ENCODE results near the gene SRRM2.

The SRRM2 gene

DNA sequence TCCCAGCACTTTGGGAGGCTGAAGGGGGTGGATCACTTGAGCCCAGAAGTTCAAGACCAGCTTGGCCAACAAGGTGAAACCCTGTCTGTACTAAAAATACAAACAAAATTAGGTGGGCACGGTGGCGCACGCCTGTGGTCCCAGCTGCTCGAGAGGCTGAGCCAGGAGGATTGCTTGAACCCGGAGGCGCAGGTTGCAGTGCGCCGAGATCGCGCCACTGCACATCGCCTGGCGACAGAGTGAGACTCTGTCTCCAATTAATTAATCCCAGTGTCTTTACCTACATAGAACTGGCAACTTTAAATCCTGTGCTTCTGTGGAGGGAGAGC is 26.2 kb downstream of the SRRM2 start:
- no peak for DNase-seq

- peak; percentile 14 for DNase-seq
These were observed 26.9 kb downstream of the SRRM2 start for GRCh38 chr16:2779151-2779920.

GRCh38 chr16:2779978-2780898 is 27.8 kb downstream of the SRRM2 start:
- DNase-seq: no peak

DNA sequence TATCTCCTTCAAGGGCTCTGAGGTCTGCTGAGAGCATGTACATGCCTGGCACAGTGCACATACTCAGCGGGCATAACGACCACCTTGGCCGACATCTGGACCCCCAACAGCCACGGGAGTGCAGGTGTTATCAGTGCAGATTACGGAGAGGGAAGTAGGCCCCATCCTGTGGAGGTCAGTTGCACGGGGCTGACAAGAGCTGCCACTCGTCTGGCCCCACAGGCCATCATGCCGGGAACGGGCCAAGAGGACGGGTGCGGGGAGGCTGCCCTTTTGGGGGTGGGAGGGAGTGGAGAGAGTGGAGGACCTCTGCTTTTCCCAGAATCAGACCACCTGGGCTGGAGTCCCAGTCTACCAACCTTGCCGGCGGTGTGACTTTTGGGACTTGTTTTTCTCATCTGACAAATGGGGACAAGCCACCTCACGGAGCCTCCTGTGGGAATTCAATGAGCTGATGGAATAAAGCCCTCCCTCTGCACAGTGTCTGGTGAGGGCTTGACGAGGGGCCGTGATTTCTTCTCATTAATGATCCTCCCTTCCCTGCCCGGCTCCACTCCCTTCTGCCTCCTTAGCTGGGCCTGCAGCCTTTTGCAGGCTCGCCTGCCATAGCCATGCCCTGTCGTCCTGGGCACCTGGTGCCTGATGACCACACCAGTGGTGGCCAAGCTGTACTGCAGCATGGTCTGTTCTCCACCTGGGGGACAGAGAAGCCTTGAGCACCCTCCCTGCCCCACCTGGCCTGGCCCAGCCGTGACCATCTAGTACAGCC is 30.3 kb downstream of the SRRM2 start:
- no peak for DNase-seq

DNA sequence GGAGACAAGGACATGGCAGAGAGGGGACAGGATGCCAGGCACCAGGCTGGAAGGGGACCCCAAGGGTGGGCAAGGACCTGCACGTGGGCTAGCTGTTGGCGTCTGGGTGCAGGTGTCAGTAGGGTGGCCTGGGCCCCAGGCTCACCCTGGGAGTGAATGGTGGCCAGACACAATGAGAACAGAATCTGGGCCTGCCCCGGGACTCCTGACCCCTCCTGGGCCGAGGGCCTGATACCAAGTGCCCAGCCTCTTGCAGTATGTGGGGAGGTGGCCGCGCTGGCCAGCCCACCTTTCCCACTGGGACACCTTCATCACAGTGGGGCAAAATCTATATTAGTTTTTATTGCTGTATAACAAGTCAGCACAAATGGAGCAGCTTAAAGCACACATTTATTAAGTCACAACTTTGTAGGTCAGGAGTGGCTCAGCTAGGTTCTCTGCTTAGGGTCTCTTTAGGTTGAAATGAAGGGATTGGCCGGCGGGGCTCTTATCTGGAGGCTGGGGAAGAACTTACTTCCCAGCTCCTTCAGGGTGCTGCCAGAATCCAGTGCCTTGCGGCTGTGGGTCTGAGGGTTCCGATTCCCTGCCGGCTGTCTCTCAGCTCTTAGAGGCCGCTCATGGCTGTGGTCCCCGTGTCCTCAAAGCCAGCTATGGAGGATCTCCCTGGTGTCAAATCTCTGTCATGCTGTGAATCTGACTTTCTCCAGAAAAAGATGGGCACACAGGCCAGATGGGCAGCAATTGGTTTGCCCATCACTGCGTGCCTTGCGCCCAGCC is 31.3 kb downstream of the SRRM2 start:
- DNase-seq: no peak

DNA sequence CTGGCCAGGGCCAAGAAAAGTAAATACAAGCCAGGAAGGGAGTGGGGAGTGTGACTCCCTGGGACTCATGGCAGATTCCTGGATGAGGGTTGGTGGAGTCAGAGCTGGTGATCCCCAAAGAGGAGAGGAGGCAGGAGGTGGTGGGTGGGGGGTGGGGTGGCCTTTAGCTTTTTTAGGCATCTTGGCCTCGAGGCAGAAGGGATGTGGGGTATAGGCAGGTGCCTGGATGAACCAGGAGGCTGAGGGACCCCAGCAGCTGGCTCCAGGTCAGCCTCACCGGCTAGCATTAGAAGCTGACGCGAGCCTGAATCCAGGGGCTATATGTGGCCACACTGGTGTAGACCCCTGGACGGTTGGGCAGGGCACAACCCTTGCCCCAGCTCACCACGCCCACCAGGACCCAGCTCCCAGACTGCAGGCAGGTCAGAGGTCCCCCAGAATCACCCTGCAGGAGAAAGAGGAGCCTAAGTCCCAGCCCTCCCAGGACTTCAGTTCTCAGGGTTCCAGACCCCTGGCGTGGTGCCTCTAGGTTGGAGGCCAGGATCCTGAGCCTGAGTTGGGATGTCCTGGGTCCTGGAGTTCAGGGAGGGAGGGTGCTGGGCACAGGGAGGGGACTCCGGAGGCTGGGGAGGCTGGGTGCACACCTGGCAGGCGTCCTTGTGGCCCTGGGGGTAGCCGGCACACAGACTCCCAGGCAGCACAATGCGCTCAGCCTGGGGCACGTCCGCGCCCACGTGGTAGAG is 32.1 kb downstream of the SRRM2 start:
- no peak for DNase-seq

DNA sequence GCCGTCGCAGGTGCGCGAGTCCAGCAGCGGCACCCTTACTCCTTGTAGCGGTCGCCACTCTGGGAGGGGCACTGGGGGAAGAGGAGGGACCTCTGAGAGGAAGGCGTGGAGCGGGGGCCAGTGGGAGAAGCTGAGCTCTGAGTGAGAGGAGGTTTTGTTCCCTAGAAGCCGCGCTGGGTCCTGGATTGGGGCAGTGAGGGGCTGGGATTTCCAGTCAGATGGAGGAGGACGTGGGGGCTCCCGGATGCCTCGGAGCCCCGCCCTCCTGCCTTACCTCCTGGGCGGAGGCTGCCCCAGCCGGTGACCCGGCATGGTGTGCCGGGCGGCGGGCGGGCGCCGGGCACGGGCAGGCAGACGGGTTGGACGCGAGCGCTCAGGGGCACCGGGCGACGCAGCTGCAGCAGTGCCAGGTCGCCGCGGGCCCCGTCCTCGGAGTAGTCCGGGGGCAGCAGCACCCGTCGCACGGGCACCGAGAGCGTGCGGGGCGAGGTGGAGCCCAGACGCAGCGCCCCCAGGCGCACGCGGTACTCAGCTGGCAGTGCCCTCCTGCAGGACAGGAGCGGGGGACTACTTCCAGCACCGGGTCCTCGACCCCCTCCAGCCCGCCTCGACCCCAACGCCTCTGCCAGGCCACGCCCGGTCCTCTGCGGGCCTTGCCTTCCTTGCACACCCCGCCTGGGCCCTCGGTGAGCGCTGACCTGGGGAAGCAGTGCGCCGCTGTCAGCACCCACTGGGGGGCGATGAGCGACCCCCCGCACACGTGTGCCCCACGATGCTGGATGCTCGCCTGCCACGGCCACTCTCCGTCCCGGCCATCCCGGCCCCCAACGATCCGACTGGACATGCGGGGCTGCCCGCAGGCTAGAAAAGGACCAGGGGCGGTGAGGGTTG is 32.9 kb downstream of the SRRM2 start:
- peak; percentile 51 for DNase-seq

DNA sequence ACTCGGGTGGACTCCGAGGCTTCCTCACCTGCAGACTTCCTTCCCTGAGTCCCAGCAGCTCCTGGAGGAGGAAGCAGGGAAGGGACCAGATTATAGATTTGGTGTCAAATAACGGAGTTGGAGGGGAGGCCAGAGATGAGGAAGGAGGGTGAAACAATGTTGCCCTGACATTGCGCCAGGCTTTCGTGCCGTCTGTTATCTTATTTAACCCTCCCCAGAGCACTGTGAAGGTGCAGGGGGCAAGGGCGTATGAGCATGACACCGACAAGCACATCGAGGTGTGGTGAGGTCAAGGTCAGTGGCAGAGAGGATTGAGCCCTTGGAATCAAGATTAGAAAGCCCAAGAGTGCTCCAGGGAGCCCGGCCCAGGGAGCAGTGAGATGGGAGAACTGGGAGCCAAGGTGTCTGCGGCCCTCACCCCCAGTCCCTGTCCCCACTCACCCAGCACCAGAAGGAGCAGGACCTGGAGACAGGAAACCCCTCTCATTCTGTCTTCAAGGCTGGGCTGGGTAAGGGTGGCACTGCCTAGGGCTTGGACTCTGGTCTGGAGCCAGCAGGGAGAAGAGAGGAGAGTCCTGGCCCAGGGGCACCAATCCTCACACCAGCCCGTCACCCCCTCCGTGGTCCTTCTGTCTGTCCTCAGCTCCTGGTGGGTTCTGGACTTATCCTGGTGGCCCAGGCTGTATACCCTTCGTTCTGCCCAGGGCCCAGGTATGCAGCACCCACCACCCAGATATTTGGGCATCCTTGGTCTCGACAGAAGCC is 33.8 kb downstream of the SRRM2 start:
- no peak for DNase-seq

DNA sequence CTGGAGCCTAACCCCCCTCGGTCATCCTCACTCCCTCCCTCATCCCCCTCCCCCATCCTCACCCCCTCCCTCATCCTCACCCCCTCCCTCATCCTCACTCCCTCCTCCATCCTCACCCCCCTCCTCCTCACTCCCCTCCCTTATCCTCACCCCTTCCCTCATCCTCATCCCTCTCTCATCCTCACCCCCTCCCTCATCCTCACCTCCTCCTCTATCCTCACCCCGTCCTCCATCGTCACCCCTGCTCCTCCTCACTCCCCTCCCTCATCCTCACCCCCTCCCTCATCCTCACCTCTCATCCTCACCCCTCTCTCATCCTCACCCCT is 34.4 kb downstream of the SRRM2 start:
- DNase-seq: no peak

- no peak for DNase-seq
These were observed 35.0 kb downstream of the SRRM2 start, which contains the start of gene PRSS33 for GRCh38 chr16:2787406-2787805. Gene PRSS33 (minus strand): TSS chr16:2787560. CDS start chr16:2786547, 1,013 bp downstream.

DNA sequence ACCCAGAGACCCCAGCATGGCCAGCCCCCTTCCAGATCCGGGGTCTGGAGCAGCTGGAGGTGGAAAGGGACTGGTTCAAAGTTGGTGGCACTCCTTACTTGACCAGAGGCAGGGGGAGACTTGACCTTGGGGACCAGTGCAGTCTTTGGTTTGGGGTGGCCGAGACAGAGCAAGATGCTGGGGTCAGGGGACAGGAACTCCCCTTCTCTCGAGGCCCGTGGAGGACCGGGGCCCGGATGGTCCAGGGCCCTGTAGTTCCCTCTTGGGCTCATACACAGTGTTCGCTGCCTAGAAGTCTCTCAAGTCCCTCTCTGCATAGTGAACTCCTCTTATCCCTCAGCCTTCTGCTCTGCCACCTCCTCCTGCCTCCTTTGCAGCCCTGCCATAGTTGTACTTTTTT is 35.5 kb downstream of the SRRM2 start:
- no peak for DNase-seq

- DNase-seq: no peak
These were observed 38.2 kb downstream of the SRRM2 start for GRCh38 chr16:2790631-2791030.

DNA sequence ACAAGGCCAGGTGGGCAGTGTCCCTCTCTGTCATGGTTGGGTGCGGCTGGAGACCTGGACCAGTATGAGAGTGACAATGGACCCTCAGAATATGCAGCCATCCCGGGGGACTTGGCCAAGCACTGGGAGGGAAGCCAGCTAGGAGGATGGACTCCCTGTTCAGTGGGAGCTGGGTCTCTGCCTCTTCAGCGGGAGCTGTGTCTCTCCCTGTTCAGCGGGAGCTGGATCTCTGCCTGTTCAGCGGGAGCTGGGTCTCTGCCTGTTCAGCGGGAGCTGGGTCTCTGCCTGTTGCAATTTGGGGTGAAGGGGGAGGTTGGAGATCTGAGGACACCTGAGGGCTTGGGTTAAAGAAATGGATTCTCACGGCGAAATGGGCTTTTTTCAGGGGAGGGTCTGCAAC is 38.7 kb downstream of the SRRM2 start:
- no peak for DNase-seq

DNA sequence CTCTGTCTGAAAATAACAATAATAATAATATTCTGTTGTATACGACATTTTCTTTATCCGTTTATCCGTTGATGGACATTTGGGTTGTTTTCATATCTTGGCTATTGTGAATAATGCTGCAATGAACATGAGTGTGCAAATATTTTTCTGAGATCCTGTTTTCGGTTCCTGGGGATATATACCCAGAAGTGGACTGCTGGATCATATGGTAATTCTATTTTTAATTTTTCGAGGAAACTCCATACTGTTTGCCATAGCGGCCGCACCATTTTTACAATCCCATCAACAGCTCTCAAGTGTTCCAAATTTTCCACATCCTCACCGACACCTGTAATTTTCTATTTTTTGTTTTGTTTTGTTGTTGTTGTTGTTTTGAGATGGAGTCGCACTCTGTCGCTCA is 40.5 kb downstream of the SRRM2 start:
- no peak for DNase-seq

DNA sequence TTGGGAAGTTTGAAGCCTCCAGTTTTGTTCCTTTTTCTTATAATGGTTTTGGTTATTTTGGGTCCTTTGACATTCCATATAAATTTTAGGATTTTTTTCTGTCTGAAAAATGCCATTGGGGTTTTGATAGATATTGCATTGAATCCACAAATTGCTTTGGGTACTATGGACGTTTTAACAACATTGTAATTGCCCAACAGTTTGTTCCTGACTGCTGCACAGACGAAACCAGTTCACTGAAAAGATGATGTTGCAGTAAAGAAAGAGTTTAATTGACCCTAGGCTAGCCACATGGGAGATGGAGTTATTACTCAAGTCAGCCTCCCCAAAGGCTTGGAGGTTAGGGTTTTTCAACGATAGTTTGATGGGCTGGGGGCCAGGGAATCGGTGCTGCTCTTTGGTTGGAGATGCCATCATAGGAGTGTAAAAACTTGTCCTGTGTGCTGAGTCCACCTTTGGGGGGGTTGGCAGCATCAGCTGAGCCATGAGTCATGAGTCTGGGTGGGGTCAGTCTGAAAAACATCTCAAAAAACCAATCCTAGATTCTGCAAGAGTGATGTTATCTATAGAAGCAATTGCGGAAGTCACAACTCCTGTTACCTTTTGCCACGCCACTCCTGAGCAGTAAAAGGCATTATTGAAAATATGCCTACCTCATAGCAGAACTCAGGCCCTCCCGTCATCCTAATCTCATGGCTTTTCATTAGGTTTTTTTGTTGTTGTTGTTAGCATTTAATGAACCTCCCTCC is 43.1 kb downstream of the SRRM2 start:
- DNase-seq: no peak

GRCh38 chr16:2798723-2799204 is 46.3 kb downstream of the SRRM2 start:
- no peak for DNase-seq

GRCh38 chr16:2799205-2799858 is 46.9 kb downstream of the SRRM2 start:
- DNase-seq: no peak

- no peak for DNase-seq
These were observed 47.4 kb downstream of the SRRM2 start for GRCh38 chr16:2799859-2800226.

Data from activated CD8-positive, alpha-beta memory T cell treated with anti-CD3 and anti-CD28 coated beads, Interleukin-2, amount 50 U/mL, for 4 hours (primary cell).